ENCODE results near the gene HNRNPUL2. TPM values are rescaled to one million over a fixed set of nuclear protein-coding genes. Genes with fewer than 3 reads are reported as not detected.
A peak's percentile ranks its signal among the peaks of the same experiment; 100 is the strongest.

Gene HNRNPUL2
- total and polyA plus RNA-seq, 9 of the 15 experiments (the other 6 are each of a cell fraction or from before 2014, with no cell fraction given): 0.89 to 44.3 (median 15.2) TPM

GRCh38 chr11:62716816-62717215 lies 10.4 kb downstream of the HNRNPUL2 start (continued):
- TF ChIP-seq HMGXB4 (CRISPR knock-in tag; IDR thresholded peaks at IDR 0.05) (no peak), CEBPZ (IDR thresholded peaks at IDR 0.05; ENCODE audit: borderline replicate concordance, low read depth, low read length) (no peak), PHF21A (IDR thresholded peaks at IDR 0.05; ENCODE audit: borderline replicate concordance, low read depth) (no peak)

GRCh38 chr11:62716206-62716605 lies 11.1 kb downstream of the HNRNPUL2 start:
- Histone ChIP-seq H3K27me3 (ENCODE audit: control insufficient read depth in 2 of 2, insufficient read depth in 2 of 2, low read length in 2 of 2) (no peaks in the 10 kb centered on the region), H2AFZ (ENCODE audit: low read depth, low read length) (no peak overlapping the region), H3K9ac (ENCODE audit: insufficient read depth in 1 of 2, low read depth in 2 of 2, low read length in 2 of 2) (no peak overlapping the region), H3K9me3 (replicated peaks; ENCODE audit: control insufficient read depth, insufficient read depth, low read depth, low read length) (no peaks in the 10 kb centered on the region), H3K36me3 (ENCODE audit: control insufficient read depth, insufficient read depth, low read length) (peaks cover 97% of the 10 kb centered on the region), H3K4me1 (replicated peaks in 1 of 2; ENCODE audit: control insufficient read depth in 2 of 2, insufficient read depth in 2 of 2, low read length in 2 of 2) (peaks cover 7 to 9% of the 10 kb centered on the region in 2 experiments; a peak in 4 of 5 replicates), H3K79me2 (ENCODE audit: control insufficient read depth, insufficient read depth, low read length) (peaks cover 36% of the 10 kb centered on the region; the same call in 2 of the 3 replicates), H4K20me1 (replicated peaks; ENCODE audit: control insufficient read depth, insufficient read depth, low read length) (peaks cover 4% of the 10 kb centered on the region; the same call in 1 of the 2 replicates), H3K4me2 (ENCODE audit: insufficient read depth, low read length) (no peak overlapping the region), H3K27ac (ENCODE audit: extremely low read depth, low read depth, low read length) (no peak overlapping the region), H3K9me1 (ENCODE audit: control insufficient read depth, insufficient read depth, low read length) (no peaks in the 10 kb centered on the region), H3K4me3 (no peak overlapping the region)
- ATAC-seq: no peak
- POLR2A ChIA-PET: interaction anchor here (0.8 to 5.9 kb wide), 3 partner anchors 9 to 45 kb away, joined by 3 to 29 read pairs (median 3); partner anchors contain the start of genes BSCL2, GNG3 and POLR2G
- 92% methylated on average over 5 of the region's 5 CpGs for WGBS (ENCODE audit: insufficient coverage, low coverage, missing lambda C conversion rate)
- FAIRE-seq: no peak
- in situ Hi-C loops (cut with MboI): no loop called here
- CTCF ChIA-PET (ENCODE audit: low intra/inter-chr PET ratio): no interaction called here
- intact Hi-C loops (cut with micrococcal nuclease): no loop called here
- no TSS peak for BruUV-seq (replicated peaks)
- DNase-seq (ENCODE audit: extremely low read depth in 1 of 4, low spot score in 3 of 4): no peak
- TF ChIP-seq PHF21A (IDR thresholded peaks at IDR 0.05; ENCODE audit: borderline replicate concordance, low read depth) (no peak), SRSF1 (IDR thresholded peaks at IDR 0.05; ENCODE audit: low read depth, low read length) (no peak), MAFG (tag; conservative IDR thresholded peaks at IDR 0.05) (peak; percentile 72), MAFF (IDR thresholded peaks at IDR 0.05; ENCODE audit: low read length) (peak; percentile 72), ZNF512 (tag; IDR thresholded peaks at IDR 0.05) (no peak), ZNF316 (IDR thresholded peaks at IDR 0.05) (peak; percentile 90), MAFK (IDR thresholded peaks at IDR 0.05; ENCODE audit: low read length) (peak; percentile 71; the same call in 1 of the 2 replicates), MXI1 (IDR thresholded peaks at IDR 0.05; ENCODE audit: low read depth, low read length) (no peak), STAG1 (CRISPR knock-in tag; IDR thresholded peaks at IDR 0.05; ENCODE audit: borderline replicate concordance) (no peak), NFATC3 (IDR thresholded peaks at IDR 0.05) (no peak), TFE3 (CRISPR knock-in tag; IDR thresholded peaks at IDR 0.05) (no peak)
